Measurements from ENCODE around the gene EGF. TPM values are rescaled to one million over a fixed set of nuclear protein-coding genes. Genes with fewer than 3 reads are reported as not detected.
"Not testable (repeated sequence)": the region's sequence is repeated elsewhere in the genome, so short reads cannot be mapped to it uniquely, and the experiment has no call there.

The EGF gene
- total RNA-seq = not detected

DNA sequence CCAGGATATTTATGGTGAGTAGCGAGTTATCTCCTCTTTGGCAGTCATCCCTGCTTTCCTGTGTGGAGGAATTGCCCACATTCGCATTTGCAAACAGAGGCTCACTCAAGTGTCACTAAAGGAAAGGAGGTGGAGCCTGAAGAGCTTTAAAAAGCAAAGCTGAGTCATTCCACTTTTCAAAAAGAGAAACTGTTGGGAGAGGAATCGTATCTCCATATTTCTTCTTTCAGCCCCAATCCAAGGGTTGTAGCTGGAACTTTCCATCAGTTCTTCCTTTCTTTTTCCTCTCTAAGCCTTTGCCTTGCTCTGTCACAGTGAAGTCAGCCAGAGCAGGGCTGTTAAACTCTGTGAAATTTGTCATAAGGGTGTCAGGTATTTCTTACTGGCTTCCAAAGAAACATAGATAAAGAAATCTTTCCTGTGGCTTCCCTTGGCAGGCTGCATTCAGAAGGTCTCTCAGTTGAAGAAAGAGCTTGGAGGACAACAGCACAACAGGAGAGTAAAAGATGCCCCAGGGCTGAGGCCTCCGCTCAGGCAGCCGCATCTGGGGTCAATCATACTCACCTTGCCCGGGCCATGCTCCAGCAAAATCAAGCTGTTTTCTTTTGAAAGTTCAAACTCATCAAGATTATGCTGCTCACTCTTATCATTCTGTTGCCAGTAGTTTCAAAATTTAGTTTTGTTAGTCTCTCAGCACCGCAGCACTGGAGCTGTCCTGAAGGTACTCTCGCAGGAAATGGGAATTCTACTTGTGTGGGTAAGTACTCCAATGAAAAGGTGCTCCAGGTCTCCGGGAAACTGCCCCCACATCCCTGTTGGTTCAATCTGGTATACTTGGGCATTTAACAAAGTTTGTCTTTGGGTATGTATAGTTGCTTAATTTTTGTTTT is at the start of gene EGF:
EGF (plus strand) TSS at position 178 of the 890 bp plus-strand sequence; CDS start at position 631, 453 bp downstream.
- POLR2A ChIA-PET = no interaction called here
- H3K27ac Mint-ChIP-seq = no peak within 1 kb of the TSS

DNA sequence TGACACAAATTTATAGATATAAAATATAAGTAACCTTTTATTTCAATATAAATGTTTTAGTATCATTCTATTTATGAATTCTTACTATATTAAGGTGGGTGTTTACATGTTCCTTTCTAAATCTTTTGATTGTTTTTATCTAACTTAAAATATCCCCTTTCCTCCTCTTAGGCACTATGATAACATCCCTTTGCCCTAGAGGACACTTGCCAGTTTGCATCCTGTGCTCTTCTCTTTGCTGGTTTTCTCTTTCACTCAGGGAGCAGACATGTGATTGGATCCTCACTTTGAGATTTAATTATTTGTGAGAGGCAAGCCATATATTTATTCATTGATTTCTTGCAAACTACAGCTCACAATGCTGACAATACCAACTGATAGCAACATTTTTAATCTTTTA is 48.5 kb upstream of the EGF start:
- Mint-ChIP-seq H3K4me1 (no peaks in the 10 kb centered on the region), H3K4me3 (no peak overlapping the region), H3K27ac (no peak overlapping the region), H3K9me3 (peaks cover 10% of the 10 kb centered on the region), H3K36me3 (ENCODE audit: low read depth) (peaks cover 3% of the 10 kb centered on the region), H3K27me3 (no peaks in the 10 kb centered on the region)
- POLR2A ChIA-PET = no interaction called here
- CTCF ChIA-PET = no interaction called here
- DNase-seq = no peak

More for the DNA sequence above, at the start of gene EGF:
- DNase-seq = no peak
- peaks cover 30% of the 10 kb centered on the region for H3K27me3 Mint-ChIP-seq
- CTCF ChIA-PET = interaction anchor here (0.9 kb wide), 1 partner anchor 12 kb away, joined by 3 read pairs; no protein-coding TSS in a partner anchor
- no peaks in the 10 kb centered on the region for H3K36me3 Mint-ChIP-seq (ENCODE audit: low read depth)
- H3K9me3 Mint-ChIP-seq = no peaks in the 10 kb centered on the region
- no peak within 1 kb of the TSS for H3K4me3 Mint-ChIP-seq
- no peaks in the 10 kb centered on the region for H3K4me1 Mint-ChIP-seq

DNA sequence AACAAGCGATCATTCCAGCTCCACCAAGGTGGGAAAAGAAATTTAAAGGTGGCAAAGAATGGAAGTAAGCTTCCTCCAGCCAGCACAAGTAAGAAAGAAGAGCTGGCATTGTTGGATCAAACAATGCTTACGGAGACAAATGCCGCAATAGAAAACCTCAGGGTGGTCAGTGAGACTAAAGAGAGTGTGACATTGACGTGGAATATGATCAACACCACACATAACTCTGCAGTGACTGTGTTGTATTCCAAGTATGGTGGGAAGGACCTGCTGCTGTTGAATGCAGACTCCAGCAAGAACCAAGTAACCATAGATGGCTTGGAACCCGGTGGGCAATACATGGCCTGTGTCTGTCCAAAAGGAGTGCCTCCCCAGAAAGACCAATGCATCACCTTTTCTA is 42.6 kb upstream of the EGF start:
- Mint-ChIP-seq H3K27me3 (no peaks in the 10 kb centered on the region), H3K9me3 (no peaks in the 10 kb centered on the region), H3K36me3 (ENCODE audit: low read depth) (no peaks in the 10 kb centered on the region), H3K4me1 (no peaks in the 10 kb centered on the region), H3K4me3 (no peak overlapping the region), H3K27ac (no peak overlapping the region)
- no peak for DNase-seq
- ChIA-PET CTCF (no interaction called here), POLR2A (no interaction called here)

DNA sequence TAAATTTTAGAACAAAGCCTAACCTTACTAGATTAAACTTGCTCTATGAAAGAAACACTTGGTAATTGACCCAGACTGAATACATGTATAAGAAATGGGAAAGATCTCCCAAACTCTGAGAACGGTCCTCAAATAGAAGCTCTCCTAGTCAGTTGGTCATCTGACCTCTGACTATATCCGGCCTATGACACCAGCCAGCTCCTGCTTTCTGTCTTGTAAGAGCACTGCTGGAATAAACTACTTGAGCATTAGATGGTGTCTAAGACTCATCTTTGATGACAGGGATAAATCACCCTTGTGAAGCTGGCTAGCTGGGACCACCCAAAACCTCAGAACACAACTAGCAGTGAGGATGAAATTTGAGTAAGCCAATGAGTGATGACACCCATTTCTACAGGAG is 40.6 kb upstream of the EGF start:
- Mint-ChIP-seq H3K36me3 (ENCODE audit: low read depth) (no peaks in the 10 kb centered on the region), H3K4me3 (no peak overlapping the region), H3K27me3 (no peaks in the 10 kb centered on the region), H3K9me3 (no peaks in the 10 kb centered on the region), H3K4me1 (no peaks in the 10 kb centered on the region), H3K27ac (no peak overlapping the region)
- ChIA-PET POLR2A (no interaction called here), CTCF (interaction anchor here (1.4 kb wide), 1 partner anchor 9 kb away, joined by 5 read pairs; no protein-coding TSS in a partner anchor)
- no peak for DNase-seq

DNA sequence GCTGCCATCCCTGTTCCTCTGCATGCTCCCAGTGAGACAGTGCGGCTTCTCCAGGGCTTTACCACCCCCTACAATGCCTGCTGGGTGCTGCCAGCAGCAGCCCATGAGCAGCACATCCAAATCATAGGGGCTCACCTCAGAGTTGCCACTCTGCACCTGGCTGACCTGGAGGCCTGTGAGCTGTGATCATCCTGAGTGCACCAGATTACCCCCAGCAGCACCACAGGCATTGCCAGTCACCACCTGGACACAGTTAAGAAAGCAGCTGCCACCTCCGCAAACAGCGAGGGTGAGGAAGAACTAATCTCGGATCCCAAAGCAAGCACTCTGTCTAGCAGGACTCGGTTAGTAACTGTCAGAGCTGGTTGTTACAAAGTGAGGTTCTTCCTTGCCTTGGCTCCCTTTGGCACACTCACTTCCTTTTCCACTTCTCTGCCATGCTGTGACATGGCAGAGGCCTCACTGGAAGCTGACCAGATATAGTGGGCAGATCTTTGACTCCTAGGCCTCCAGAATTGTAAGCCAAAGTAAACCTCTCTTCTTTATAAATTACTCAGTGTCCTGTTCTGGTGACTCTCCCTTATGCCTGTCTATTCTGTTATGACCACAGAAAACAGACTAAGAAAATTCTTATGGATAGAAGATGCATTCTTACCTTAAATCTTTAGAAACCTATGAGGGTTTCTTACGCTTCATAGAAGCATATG is 39.6 kb upstream of the EGF start:
- Mint-ChIP-seq H3K27ac (no peak overlapping the region), H3K4me1 (no peaks in the 10 kb centered on the region), H3K9me3 (no peaks in the 10 kb centered on the region), H3K36me3 (ENCODE audit: low read depth) (no peaks in the 10 kb centered on the region), H3K27me3 (no peaks in the 10 kb centered on the region), H3K4me3 (no peak overlapping the region)
- CTCF ChIA-PET = interaction anchor here (1.4 kb wide), 1 partner anchor 8 kb away, joined by 5 read pairs; no protein-coding TSS in a partner anchor
- no peak for DNase-seq
- POLR2A ChIA-PET = no interaction called here

DNA sequence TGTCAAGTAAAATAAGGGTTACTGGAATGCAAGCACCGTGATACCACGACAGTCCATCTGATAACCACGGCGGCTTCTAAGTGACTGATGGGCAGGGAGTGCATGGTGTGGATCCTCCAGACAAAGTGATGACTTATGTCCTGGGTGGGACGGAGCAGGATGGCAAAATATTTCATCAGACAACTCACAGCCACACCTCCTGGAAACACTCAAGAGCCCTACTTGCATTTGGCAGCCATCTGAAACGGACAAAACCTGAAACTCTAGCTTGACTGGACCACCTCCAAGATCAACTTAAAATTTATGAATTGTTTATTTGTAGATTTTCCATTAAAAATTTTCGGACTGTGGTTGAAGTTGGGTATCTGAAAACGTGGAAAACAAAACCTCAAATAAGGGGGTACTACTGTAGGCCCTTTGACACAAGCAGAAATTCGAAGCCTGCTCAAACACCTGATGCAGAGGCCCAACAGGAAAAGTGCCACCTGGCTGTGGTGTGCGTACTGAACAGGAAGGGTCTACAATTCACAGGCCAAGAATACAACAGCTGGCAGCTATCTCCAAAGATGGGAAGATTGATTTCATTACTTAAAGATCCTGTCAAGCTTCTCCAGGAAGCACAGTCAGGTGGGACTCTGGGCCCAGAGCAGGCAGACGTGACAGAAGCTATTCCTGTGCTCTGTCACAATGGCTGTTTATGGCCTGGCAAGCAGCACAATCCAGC is 38.7 kb upstream of the EGF start:
- DNase-seq = no peak
- ChIA-PET POLR2A (no interaction called here), CTCF (interaction anchor here (0.5 to 0.6 kb wide), 2 partner anchors 178 to 637 kb away, joined by 3 to 5 read pairs; no protein-coding TSS in a partner anchor)
- Mint-ChIP-seq H3K27ac (no peak overlapping the region), H3K9me3 (no peaks in the 10 kb centered on the region), H3K36me3 (ENCODE audit: low read depth) (no peaks in the 10 kb centered on the region), H3K27me3 (no peaks in the 10 kb centered on the region), H3K4me3 (no peak overlapping the region), H3K4me1 (no peaks in the 10 kb centered on the region)

DNA sequence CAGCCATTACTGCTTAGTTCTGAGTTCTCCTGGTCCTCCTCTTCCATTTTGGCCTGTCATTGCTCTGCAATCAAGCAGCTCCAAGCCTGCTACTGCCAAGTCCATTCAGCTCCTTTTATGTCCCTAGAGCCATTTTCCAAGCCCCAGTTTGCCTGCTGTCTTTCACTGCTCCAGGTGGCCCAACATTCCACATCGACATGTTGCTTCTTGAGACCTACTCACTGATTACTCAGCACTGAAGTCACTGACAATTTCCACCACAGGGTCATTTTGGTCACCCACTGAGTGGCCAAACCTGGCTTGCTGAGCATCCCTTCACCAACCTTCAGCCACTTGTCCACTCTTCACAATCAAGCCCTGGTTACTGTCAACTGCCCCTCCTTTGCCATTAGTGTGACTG is 37.6 kb upstream of the EGF start:
- no peak for DNase-seq
- ChIA-PET POLR2A (no interaction called here), CTCF (no interaction called here)
- Mint-ChIP-seq H3K9me3 (no peaks in the 10 kb centered on the region), H3K27me3 (no peaks in the 10 kb centered on the region), H3K27ac (no peak overlapping the region), H3K36me3 (ENCODE audit: low read depth) (no peaks in the 10 kb centered on the region), H3K4me3 (no peak overlapping the region), H3K4me1 (no peaks in the 10 kb centered on the region)

DNA sequence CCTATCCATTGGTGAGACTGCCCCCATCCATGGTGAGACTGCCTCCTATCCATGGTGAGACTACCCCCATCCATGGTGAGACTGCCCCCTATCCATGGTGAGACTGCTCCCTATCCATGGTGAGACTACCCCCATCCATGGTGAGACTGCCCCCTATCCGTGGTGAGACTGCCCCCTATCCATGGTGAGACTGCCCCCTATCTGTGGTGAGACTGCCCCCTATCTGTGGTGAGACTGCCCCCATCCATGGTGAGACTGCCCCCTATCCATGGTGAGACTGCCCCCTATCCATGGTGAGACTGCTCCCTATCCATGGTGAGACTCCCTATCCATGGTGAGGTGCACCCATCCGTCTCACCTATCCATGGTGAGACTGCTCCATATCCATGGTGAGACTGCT is 37.1 kb upstream of the EGF start:
- H3K27me3 Mint-ChIP-seq; H3K4me3 Mint-ChIP-seq; DNase-seq; H3K36me3 Mint-ChIP-seq (ENCODE audit: low read depth); POLR2A ChIA-PET; H3K9me3 Mint-ChIP-seq; CTCF ChIA-PET; H3K27ac Mint-ChIP-seq; H3K4me1 Mint-ChIP-seq: not testable (repeated sequence)

DNA sequence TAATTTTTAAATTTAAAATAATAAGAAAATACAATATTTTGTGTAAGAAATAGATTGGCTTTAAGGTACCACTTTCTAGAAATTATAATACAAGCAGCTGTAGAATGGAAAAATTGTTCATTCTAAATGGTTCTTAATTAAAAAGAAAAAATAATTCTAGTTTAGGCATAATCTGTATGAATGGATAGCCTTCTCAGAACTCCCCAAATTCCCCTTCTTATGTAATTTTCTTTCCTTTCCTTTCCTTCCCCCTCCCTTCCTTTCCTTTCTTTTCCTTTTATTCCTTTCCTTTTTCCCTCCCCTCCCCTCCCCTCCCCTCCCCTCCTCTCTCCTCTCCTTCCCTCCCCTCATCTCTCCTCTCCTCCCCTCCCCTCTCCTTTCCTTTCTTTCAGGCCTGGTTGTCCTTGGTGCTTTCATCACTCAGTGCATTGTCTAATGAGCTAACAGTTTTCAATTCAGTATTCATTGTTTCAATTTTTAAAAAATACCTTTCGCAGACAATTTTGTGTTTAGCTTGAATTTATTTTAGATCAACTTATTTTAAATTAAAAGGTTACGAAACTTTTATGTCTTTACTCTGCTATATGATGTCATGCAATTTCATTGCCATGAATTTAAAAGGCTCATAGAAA is 35.9 kb upstream of the EGF start:
- no peak overlapping the region for H3K4me3 Mint-ChIP-seq
- no peak overlapping the region for H3K27ac Mint-ChIP-seq
- no peaks in the 10 kb centered on the region for H3K36me3 Mint-ChIP-seq (ENCODE audit: low read depth)
- ChIA-PET CTCF (no interaction called here), POLR2A (no interaction called here)
- peaks cover 5% of the 10 kb centered on the region for H3K27me3 Mint-ChIP-seq
- H3K9me3 Mint-ChIP-seq = no peaks in the 10 kb centered on the region
- no peak for DNase-seq
- no peaks in the 10 kb centered on the region for H3K4me1 Mint-ChIP-seq

DNA sequence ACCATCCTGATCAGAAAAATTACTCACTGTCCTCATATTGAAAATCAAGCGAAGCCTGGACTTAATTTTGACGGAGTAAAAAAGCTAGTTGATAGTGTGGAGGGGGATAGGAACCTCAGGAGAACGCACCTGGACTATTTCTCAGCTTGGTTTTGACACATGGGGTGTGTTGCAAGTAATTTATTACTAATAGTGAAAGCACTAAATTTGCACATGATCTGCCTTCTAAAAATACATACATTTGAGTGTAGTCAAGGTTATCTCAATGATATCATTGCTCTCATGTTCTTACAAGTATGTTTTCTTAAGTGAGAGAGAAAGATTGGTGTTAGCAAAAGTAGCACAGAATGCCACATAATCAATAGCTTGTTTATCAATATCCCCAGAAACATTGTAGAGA is 35.3 kb upstream of the EGF start:
- no peaks in the 10 kb centered on the region for H3K36me3 Mint-ChIP-seq (ENCODE audit: low read depth)
- no peak for DNase-seq
- H3K9me3 Mint-ChIP-seq = no peaks in the 10 kb centered on the region
- ChIA-PET CTCF (interaction anchor here (0.6 kb wide), 1 partner anchor 304 kb away, joined by 3 read pairs; no protein-coding TSS in a partner anchor), POLR2A (no interaction called here)
- H3K4me1 Mint-ChIP-seq = no peaks in the 10 kb centered on the region
- H3K4me3 Mint-ChIP-seq = no peak overlapping the region
- H3K27ac Mint-ChIP-seq = no peak overlapping the region
- H3K27me3 Mint-ChIP-seq = peaks cover 5% of the 10 kb centered on the region

DNA sequence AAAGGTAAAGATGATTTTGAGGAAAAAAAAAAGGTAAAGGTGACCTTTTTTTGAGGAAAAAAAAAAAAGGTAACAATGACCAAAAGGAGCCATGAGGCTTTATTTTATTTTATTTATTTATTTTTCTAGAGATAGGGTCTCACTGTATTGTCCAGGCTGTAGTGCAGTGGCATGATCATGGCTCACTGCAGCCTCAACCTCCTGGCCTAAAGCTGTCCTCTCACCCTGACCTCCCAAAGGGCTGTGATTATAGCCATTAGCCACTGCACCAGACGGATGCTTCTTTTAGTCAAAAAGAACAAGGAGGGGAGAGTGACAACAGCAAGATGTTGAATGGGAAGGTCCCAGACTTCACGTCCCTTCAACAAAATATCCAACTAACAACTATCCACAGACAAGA is 34.3 kb upstream of the EGF start:
- H3K36me3 Mint-ChIP-seq (ENCODE audit: low read depth) = no peaks in the 10 kb centered on the region
- no peak for DNase-seq
- H3K27ac Mint-ChIP-seq = no peak overlapping the region
- no peaks in the 10 kb centered on the region for H3K9me3 Mint-ChIP-seq
- no peak overlapping the region for H3K4me3 Mint-ChIP-seq
- no peaks in the 10 kb centered on the region for H3K4me1 Mint-ChIP-seq
- peaks cover 5% of the 10 kb centered on the region for H3K27me3 Mint-ChIP-seq
- POLR2A ChIA-PET = no interaction called here
- CTCF ChIA-PET = no interaction called here

DNA sequence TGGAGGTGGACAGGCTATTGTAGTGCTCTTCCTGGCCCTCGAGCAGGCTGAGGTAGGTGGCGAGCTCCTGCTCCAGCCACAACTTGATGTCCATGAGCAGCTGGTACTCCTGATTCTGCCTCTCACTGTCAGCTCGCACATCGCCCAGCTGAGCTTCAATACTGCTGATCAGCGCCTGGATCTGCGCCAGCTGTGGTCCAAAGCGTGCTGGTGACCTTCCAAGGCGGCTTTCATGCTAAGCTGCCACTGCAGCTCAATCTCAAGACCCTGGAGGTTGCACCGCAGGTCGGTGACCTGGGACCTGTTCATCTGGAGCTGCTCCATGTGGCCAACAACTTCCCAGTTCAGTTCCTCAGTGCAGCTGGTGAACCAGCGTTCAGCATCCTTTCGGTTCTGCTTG is 33.6 kb upstream of the EGF start:
- Mint-ChIP-seq H3K4me3 (no peak overlapping the region), H3K9me3 (no peaks in the 10 kb centered on the region), H3K27me3 (peaks cover 5% of the 10 kb centered on the region), H3K27ac (no peak overlapping the region), H3K36me3 (ENCODE audit: low read depth) (no peaks in the 10 kb centered on the region), H3K4me1 (no peaks in the 10 kb centered on the region)
- ChIA-PET POLR2A (no interaction called here), CTCF (interaction anchor here (0.6 kb wide), 1 partner anchor 391 kb away, joined by 3 read pairs; no protein-coding TSS in a partner anchor)
- no peak for DNase-seq

Data from activated CD4-positive, alpha-beta T cell treated with anti-CD3 and anti-CD28 coated beads, Interleukin-2, amount 10 ng/mL, durations not matched to agents 7 days and 5 days (primary cell).